Rectal smooth muscle tissue (tissue), 1 donor: ENCODE data around the gene CACNB3.

Source experiments
- H3K27ac ChIP-seq: one replicate; pipeline ENCODE4 v1.7.0; 2013; ENCODE audit warnings: low read depth, low read length, inconsistent platforms
- H3K27me3 ChIP-seq: one replicate; pipeline ENCODE4 v1.7.0; 2013; ENCODE audit warnings: low read length; ENCODE audit not compliant: control insufficient read depth, insufficient read depth
- H3K36me3 ChIP-seq: one replicate; pipeline ENCODE4 v1.7.0; 2013; ENCODE audit warnings: low read length; ENCODE audit not compliant: control insufficient read depth, insufficient read depth
- H3K4me1 ChIP-seq: one replicate; pipeline ENCODE4 v1.7.0; 2013; ENCODE audit warnings: low read length; ENCODE audit not compliant: control insufficient read depth, insufficient read depth
- H3K4me3 ChIP-seq: one replicate; pipeline ENCODE4 v1.7.0; 2013; ENCODE audit warnings: low read length
- H3K9ac ChIP-seq: one replicate; pipeline ENCODE4 v1.7.0; 2013; ENCODE audit warnings: low read length

Gene CACNB3

DNA sequence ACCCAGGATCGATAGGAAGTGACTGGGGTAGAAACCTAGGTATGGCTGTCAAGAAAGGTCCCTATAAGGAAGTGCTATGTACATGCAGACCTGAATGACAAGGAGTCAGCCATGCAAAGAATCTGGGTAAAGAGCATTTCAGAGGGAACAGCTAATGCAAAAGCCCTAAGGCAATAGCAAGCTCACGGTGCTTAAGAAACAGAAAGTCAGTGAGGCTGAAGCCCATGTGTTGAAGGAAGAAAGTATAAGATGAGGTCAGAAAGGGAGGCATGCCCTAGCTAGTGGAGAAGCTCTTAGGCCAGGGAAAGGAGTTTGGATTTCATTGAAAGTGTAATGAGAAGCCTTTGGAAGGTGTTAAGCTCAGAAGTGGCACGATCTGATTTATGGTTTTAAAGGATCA, 23.4 kb upstream of the CACNB3 start:
- H3K9ac ChIP-seq, result no peak overlapping the region
- no peaks in the 10 kb centered on the region for H3K36me3 ChIP-seq
- no peak overlapping the region for H3K27ac ChIP-seq
- H3K4me3 ChIP-seq, result no peak overlapping the region
- peaks cover under 1% of the 10 kb centered on the region for H3K27me3 ChIP-seq
- H3K4me1 ChIP-seq, result peaks cover 4% of the 10 kb centered on the region

DNA sequence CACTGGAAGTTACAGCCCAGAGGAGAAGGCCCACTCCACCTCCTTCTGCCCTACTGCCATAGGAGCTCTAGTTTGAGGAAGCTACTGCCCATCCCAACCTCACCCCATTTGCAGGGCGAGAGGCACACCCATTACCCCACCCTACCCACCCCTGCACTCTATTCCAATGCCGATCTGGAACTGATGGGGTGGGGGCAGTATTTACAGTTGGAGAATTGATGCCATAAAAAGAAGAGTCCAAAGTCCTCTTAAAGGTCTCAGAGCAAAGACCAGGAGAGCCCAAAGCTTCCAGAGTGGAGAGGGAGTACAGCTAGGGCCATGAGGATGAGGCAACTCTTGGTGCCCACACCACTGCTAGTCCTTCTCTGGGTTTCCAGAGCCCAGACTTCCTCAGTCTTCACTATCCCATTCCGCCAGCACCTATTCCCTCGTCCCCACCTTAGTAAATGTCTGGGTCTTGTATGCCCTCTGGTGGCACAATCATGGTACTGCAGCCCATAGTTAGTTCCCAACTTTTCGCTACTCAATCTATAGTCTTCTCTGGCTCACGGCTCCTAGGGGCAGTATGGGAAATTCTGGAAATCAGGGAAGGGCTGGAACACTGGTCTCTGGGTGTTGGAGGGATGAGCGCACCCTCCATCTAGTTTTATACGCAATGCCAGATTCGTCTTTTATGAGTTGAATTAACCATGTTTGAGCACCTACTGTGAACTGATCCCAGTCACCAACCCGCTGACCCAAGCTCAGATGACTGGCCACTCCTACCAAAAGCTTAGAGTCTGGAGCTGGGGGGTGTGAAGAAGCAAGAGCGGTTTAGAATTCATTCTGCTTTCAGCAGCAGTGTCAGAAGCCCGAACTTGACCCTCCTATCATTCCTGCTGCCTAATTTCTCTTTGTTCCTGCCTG, 22.5 kb upstream of the CACNB3 start:
- Histone ChIP-seq H3K36me3 (no peaks in the 10 kb centered on the region), H3K4me3 (peak overlapping the region; percentile 20), H3K4me1 (no peaks in the 10 kb centered on the region), H3K9ac (no peak overlapping the region), H3K27me3 (peaks cover 4% of the 10 kb centered on the region), H3K27ac (no peak overlapping the region)

DNA sequence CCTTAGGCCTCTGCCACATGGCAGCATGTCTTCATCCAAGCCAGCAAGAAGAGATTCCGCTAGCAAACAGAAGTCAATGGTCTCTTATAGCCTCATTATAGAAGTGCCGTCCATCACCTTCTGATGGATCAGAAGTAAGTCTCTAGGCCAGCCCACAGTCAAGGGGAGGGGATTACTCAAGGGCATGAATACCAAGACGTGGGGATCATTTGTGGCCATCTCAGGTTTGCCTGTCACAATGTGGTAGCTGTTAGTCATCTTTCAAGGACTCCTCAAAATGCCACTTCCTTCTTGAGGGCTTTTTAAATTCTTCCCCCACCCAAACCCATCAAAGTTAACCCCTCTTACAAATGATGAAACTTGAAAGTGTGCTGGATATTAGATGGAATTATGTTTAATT, 21.3 kb upstream of the CACNB3 start:
- Histone ChIP-seq H3K36me3 (no peaks in the 10 kb centered on the region), H3K4me1 (no peaks in the 10 kb centered on the region), H3K9ac (no peak overlapping the region), H3K4me3 (no peak overlapping the region), H3K27me3 (peaks cover 4% of the 10 kb centered on the region), H3K27ac (no peak overlapping the region)

GRCh38 chr12:48800457-48800856, 17.8 kb upstream of the CACNB3 start:
- H3K9ac ChIP-seq, result no peak overlapping the region
- peaks cover 4% of the 10 kb centered on the region for H3K27me3 ChIP-seq
- no peaks in the 10 kb centered on the region for H3K36me3 ChIP-seq
- no peak overlapping the region for H3K27ac ChIP-seq
- H3K4me3 ChIP-seq, result no peak overlapping the region
- no peaks in the 10 kb centered on the region for H3K4me1 ChIP-seq

DNA sequence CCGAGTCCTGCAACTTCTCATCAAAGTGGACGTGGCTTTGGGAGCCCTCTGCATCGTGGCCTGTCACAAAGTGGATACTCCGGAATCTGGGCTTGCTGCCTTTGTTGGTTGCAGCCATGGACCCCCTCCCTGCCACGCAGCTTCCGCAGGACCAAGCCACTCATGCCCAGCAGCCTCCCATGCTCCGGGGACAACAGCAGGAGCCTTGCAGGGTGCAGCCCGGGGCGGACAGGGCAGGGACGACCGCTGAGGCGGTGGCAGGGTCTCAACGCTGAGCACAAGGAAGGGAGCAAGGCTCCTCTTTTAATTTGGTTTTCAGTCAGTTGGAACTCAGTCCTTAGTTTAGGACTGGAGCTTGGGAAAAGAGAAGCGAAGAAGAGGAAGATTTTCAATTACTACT, 17.3 kb upstream of the CACNB3 start:
- H3K9ac ChIP-seq, result no peak overlapping the region
- no peak overlapping the region for H3K27ac ChIP-seq
- no peak overlapping the region for H3K4me3 ChIP-seq
- no peaks in the 10 kb centered on the region for H3K36me3 ChIP-seq
- no peaks in the 10 kb centered on the region for H3K4me1 ChIP-seq
- peaks cover 4% of the 10 kb centered on the region for H3K27me3 ChIP-seq

- Histone ChIP-seq H3K27me3 (peaks cover 4% of the 10 kb centered on the region), H3K9ac (no peak overlapping the region), H3K4me1 (no peaks in the 10 kb centered on the region), H3K36me3 (no peaks in the 10 kb centered on the region), H3K4me3 (no peak overlapping the region), H3K27ac (no peak overlapping the region)
Measured at GRCh38 chr12:48803675-48804074, 14.6 kb upstream of the CACNB3 start.

- Histone ChIP-seq H3K9ac (no peak overlapping the region), H3K27me3 (no peaks in the 10 kb centered on the region)
Measured at GRCh38 chr12:48807981-48808380, 10.3 kb upstream of the CACNB3 start.

DNA sequence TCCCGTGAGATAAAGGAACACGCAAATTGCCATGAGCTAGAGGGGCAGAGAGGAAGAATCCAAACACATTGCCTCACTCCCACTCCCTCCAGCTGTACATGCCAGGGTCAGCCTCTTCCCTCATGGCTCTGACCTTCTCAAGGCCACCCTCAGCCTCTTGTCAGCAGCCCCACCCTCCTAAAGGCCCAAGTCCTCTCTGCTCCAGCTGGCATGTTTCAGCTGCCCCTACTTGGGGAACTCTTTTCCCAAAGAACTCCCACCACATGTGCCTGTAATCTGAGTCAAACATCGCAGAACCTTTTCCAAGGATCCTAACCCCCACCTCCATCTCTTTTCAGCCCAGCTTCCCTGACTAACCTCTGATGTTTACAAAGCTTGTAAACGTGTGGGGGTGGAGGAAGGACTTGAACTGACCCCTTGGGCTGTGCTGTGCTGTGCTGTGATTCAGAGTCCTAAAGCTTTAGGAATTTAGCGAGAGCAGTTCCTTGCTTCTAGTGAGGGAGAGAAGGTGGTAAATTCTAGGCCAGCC, 7.3 kb upstream of the CACNB3 start:
- Histone ChIP-seq H3K4me1 (peaks cover 7% of the 10 kb centered on the region), H3K36me3 (no peaks in the 10 kb centered on the region), H3K27me3 (no peaks in the 10 kb centered on the region), H3K4me3 (no peak overlapping the region), H3K27ac (no peak overlapping the region), H3K9ac (no peak overlapping the region)

More at GRCh38 chr12:48807981-48808380, 10.3 kb upstream of the CACNB3 start:
- Histone ChIP-seq H3K36me3 (no peaks in the 10 kb centered on the region), H3K4me1 (no peaks in the 10 kb centered on the region), H3K27ac (no peak overlapping the region), H3K4me3 (no peak overlapping the region)

GRCh38 chr12:48811437-48812090, 6.7 kb upstream of the CACNB3 start:
- peaks cover 8% of the 10 kb centered on the region for H3K4me1 ChIP-seq
- H3K9ac ChIP-seq, result no peak overlapping the region
- H3K27me3 ChIP-seq, result no peaks in the 10 kb centered on the region
- H3K4me3 ChIP-seq, result no peak overlapping the region
- H3K36me3 ChIP-seq, result no peaks in the 10 kb centered on the region
- H3K27ac ChIP-seq, result no peak overlapping the region

DNA sequence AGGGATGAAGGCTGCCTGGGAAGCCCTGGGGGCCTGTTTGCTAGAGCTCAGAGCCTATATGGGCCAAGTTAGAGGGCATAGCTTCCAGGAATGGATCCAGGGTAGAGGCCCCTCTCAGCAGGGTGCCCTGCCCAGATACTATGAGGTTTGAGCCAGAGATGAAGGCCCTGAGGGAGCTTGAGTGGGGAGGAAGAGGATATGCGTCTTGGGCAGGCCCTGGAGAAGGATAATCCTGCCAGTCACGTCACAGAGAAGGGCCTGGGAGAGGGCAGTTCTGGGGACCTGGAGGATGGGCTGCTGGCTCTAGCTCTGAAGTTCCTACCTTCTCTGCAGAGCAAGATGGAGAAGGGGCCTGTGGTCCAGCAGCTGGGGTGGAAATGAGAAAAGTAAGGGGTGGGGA, 5.9 kb upstream of the CACNB3 start:
- H3K27me3 ChIP-seq, result no peaks in the 10 kb centered on the region
- H3K4me1 ChIP-seq, result peaks cover 8% of the 10 kb centered on the region
- no peak overlapping the region for H3K27ac ChIP-seq
- H3K36me3 ChIP-seq, result no peaks in the 10 kb centered on the region
- H3K4me3 ChIP-seq, result no peak overlapping the region
- no peak overlapping the region for H3K9ac ChIP-seq

DNA sequence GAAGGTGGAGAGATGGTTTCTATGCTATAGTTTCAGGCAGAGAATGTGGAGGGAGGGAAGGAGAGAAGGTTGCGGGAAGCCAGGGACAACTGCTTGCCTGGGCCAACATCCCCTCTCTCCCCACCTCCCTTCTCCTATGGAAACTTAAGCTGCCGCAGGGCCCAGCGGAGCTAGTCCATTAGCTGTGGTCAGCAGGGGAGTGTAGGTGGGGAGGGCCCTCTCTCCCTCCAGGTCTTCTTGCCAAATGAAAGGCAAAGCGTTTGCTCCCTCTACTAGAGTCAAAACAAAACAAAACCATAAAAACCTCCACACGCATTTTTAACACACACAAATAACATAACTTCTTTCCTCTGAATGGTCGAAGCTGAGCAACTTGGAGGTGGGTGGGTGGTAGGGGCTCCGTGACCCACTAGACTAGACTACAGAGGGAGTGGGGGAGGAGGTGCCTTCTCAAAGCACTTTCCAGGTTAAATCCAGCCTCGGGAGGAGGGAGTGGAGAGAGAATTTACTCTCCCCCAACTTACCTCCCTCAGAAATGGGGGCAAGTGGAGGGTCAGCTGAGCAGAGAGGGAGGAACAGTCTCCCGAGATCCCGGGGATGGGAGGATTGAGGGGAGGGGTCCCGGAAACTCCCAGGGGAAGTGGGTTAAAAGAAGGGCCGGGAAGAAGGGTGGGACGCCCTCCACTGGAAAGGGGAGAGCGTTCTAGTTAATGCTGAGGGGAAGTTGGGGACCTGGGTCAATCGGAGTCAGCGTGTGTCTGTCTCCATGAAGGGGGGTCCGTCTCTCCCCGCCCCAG, 4.6 kb upstream of the CACNB3 start:
- Histone ChIP-seq H3K4me3 (peak overlapping the region; percentile 94), H3K27ac (peak overlapping the region; percentile 92), H3K4me1 (peaks cover 11% of the 10 kb centered on the region), H3K9ac (peak overlapping the region; percentile 50), H3K36me3 (no peaks in the 10 kb centered on the region), H3K27me3 (no peaks in the 10 kb centered on the region)
